HG03039 (cell line): ENCODE data around the gene TRMT1.
"Not testable (repeated sequence)": the region's sequence is repeated elsewhere in the genome, so short reads cannot be mapped to it uniquely, and the experiment has no call there.

ENCODE experiments used
- ATAC-seq: cut with Tn5 transposase; IDR thresholded peaks from one replicate; pipeline ENCODE4 v1.9.1; 2021; ENCODE audit warnings: mild to moderate bottlenecking, moderate library complexity; ENCODE audit not compliant: unreplicated experiment

TRMT1 gene

DNA sequence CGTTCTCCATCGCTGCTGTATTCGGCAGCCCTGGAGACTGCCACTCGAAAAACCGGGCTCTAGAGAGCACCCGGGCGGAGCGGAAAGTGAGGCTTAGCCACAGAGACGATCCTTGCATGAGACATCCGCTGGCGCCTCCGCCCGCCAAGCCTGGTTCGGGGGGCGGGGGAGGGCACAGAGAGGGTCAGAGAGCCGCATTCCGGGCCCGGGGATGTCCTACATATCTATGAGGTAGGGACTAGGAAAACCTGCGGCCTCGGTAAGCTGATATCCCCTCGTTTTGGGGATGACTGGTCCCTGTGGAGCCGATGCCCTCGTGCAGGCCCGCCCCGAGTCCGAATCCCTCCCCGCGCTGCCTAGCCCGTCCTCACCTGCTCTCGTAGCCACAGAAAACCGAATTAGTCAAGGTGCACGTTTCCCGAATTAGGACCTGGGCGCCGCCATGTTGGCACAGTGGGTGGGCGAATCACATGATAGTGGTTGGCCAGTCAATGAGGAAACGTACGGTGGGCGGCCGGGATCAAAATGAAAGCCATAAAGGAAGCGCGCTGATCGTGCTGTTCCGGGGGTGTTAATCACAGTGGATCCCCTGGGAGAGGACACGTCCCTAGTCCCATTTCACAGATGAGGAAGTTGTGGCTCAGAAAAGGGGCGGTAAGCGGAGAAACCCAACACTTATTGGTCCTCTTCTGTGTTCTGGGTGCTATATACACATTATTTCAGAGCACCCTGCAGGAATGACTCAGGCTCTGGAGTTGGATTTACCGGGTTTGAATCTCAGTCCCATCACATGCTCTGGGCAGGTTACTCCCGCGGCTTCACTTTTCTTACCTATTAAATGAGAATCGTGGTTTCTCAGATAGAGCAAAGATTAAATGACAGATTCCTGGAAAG lies at the start of gene TRMT1:
TRMT1 (minus strand) TSS at position 459 of the 894 bp plus-strand sequence; CDS start at position 118, 341 bp downstream.
- ATAC-seq, result no peak

DNA sequence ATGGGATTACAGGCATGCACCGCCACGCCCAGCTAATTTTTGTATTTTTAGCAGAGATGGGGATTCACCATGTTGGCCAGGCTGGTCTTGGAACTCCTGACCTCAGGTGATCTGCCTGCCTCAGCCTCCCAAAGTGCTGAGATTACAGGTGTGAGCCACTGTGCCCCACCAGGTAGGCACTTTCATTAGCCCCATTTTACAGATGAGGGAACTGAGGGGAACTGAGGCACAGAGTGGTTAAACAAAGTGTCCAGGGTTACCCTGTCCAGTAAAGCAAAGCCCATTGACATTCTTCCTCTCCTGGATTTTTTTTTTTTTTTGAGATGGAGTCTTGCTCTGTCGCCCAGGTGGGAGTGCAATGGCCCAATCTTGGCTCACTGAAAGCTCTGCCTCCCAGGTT lies 49.6 kb upstream of the TRMT1 start:
- ATAC-seq, result not testable (repeated sequence)

DNA sequence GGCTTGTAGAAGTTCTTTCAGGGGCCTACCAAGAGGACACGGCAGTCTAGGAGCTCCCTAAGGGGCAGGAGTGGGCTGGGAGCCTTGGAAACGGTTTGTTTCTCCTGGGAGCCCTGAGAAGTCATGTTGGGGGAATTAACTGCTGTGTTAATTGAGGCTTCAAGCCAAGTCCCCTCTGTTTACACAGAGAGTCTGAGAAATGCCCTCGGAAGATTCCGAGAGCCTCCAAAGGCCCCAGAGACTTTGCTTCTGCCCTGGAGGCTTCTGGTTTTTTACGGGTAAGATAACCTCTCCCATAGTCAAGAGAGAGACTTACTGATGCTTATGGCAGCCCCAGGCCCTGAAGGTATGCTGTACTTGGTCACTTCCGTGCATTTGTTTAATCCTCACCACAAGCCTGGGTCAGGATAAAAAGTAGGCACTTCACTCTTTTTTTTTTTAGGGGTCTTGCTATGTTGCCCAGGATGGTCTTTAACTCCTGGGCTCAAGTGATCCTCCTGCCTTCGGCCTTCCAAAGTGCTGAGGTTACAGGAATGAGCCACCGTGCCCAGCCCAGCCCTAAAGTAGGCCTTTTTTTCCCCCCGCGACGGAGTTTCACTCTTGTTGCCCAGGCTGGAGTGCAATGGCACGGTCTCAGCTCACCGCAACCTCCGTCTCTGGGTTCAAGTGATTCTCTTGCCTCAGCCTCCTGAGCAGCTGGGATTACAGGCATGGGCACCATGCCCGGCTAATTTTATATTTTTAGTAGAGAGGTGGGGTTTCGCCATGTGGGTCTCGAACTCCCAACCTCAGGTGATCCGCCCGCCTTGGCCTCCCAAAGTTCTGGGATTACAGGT lies 48.8 kb upstream of the TRMT1 start:
- ATAC-seq, result no peak

DNA sequence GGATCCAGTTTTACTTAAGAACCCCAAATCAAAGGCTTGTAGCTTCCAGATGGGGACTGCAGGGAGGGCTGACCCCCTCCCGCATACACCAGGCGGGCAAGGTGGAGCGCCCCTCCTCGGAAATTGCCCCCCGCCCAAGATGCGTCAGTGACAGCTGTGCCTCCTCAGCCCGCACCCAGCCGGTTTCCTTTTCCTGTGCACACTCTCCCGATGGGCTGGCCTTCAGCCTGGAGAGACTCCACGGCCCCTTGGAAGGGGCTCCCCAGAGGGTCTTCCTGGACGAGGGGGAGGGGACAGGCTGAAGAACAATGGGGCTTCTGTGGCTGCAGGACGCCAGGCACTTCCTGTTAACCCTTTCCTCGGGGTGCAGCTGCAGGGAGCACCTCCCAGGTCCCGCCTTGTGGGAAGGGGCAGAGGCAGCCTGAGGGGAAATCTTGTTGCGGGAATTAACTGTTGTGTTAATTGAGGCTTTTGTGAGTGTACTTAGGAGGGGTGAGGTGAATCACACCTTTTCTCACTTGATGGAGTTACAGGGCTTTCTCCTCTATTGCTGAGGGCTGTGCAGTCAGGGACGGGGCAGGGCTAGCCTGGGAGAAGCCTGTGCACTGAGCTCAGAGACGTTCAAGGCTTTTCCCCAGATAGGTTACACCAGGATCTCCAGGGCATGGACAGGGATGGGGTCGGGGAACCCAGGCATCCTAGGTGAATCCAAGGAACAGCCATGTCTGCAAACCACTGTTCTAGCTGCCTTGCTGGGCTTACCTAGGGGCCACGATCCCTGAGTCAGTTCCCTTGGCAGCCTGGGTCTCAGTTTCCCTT lies 48.0 kb upstream of the TRMT1 start:
- ATAC-seq, result no peak

DNA sequence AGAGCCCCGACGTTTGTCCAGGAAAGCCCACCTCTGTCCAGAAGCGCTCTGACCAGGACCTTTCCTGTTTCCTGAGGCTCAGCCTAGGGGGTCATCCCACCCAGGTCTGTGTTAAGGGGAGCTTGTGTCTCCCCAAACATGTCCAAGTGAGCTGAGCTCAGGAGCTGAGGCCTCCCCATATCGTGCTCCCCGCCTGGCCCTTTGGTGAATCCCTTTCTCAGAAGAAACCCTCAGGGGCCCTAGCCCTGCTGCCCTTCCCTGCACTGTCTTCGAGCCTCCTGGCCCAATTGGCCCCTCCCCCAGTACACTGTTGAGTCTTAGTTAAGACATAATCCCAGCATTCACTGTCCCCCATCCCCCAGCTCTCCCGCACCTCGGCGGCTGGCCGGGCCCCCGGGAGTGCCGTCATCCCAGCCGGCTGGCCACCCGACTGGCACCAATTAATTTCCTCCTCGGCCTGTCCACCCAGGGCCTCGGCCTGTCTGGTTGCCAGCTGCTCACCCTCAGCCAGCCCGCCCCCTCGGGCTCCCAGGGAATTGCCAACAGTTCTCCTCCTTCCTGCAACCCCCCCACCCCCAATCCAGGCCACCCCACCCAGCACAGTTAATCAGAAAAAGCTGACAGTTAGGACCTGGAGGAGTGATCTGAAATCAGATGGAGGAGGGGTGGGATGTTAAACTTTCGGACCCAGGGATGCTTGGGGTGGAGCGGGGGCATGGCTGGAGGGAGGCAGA lies 47.2 kb upstream of the TRMT1 start:
- ATAC-seq, result no peak

DNA sequence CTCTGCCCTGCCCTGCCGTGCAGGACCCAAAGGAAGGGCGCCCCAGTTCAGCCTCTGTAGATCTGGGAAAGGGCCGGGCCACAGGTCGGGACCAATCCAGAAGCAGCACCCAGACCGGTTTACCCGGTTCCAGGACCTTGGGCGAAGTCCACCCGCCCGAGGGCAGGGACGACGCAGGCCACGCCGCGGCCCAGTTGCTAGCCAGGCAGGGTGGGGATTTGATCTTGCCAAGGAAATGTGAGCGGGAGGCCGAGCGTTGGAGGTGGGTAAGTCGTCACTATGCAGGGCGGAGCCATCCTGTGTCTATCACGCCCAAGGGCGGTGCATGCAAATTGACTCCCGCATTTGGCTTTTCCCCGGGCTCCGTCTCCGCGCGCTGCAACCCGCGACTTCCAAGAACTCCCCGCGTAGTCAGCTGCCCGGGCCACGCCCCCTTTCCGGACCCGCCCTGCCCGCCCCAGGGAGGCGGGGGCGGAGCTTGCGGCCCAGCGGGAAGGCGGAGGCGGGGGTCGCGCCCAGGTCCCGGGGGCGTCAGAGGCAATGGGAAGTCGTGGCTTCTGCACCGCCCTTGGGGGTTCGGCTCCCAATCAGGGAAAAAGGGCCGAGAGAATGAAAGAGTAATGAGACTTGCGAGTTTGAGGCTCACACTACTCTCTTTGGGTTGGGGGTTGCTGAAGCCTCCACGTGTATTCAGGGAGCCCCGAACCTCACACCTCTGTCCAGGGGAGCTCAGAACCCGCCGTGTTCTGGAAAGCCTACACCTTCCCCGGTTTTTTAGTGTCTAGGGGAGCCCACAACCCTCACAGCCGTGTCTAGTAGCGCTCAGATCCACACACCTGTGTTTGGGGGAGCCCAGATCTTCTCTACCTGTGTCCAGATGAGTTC lies 46.4 kb upstream of the TRMT1 start:
- ATAC-seq, result peak; percentile 44

DNA sequence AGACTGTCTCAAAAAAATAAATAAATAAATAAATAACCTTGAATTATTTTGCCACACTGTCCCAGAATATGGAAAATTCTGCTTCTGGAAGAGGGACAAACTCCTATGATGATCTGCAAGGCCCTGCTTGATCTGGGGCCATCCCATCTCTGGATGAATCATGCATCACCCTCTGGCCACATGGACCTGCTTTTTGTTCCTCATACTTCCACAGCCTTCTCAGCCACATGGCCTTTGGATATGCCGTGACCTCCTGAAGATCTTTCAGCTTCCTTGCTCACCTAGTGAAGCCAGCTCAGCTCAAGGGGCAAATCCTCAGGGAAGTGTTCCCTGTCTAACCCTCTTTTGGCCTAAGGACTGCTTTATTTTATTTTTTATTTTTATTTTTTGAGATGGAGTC lies 44.0 kb upstream of the TRMT1 start:
- ATAC-seq, result no peak

DNA sequence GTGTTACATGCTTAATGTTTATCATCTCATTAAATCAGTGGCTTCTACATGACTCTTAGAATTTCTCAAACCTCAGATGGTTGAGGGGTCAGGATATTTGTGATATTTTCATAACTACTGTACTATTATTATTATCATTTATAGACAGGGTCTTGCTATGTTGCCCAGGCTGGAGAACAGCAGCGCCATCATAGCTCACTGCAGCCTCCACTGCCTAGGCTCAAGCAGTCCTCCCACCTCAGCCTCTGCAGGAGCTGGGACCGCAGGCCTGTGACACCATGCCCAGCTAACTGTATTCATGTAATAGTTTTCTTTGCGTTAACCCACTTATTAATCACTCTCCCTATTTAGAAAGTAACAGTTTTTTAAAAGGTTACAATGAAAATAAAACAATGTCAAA lies 43.2 kb upstream of the TRMT1 start:
- no peak for ATAC-seq

DNA sequence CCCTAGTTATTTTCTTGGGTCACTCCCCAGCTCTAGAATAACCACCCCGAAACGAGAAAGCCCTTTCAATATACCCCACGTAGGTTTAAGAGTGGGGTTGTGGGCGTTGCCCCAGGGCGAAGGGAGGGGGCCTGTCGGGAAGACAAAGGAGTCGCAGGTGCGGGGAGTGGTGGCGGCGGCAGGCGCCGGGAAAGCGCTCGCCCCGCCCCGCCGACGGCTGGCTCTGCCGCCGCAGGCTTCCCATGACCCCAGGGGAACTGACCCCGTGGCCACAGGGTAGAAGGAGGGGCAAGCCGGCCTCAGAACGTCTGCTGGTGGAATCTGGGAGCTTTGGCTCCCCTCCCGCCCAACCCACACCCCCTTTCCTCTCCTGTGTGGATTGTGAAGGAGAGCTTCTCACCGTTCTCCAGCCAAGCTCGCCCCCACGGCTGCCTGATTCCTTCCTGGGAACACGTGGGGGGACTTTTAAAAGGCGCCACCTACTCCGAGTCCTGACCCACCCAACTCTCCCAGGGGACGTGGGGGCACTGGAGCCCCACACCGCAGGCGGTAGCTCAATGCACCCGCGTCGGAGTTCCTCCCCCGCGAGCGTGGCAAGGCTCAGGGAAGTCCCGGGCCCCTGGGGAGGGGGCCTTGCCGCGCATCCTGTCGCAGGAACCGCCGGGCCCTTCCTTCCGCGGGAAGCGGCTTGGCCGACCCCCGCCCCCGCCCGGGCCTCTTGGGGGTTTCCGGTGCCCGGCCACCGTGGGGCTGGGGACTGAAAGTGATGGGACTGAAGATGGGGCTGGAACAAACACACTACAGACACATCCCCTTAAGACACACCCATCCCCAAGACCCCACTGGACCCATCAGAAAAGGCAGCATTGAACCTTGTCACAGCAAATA lies 39.2 kb upstream of the TRMT1 start:
- ATAC-seq, result no peak

DNA sequence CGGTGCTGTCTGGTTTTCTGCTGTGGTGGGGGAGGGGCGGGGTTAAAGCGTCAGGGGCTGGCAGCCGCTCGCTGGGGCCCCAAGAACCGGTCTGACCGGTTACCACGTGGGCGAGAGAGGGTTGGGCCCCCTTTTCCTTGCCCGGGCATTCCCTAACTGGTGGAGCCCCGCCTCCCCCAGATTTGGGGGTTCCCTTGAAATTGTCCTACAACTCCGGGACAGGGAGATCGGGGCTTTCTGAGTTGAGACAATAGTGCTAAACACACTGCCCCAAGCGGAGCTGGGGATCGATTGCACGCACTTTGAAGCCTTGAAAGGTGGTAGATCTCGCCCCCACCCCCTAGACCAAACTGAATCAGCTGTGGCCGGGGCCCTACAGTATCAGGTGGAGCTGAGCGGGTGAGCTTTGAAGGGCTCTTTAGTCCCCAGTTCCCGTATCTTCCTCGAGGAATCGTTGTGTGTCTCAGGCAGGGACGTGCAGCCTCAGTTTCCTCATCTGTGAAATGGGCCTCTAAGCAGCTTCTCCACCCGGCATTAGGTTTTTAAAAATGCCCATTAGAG lies 38.5 kb upstream of the TRMT1 start:
- no peak for ATAC-seq

DNA sequence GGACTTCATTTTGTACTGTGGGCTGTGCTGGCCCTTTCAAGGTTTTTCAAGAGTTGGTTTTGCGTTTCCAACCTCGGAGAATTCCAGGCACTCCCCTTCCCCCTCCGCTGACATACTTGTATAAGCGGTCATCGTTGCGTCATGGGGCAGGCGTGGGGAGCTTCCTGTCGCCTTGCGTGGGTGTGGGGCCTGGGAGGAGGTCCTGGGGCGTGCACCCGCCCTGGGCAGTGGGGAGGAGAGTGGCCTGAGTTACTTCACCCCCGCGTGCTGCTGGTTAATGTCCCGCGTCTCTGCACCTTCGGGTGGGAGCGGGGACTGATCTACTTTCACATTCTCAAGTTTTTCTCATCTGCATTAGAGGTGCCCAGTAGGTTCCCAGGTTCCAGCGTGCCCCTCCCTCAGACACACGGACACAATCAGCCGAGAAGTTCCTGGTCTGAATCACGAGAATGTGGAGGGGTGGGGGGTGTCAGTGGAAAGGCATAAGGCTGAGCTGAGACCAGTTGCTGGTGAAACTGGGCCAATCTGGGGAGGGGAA lies 37.8 kb upstream of the TRMT1 start:
- ATAC-seq, result no peak

DNA sequence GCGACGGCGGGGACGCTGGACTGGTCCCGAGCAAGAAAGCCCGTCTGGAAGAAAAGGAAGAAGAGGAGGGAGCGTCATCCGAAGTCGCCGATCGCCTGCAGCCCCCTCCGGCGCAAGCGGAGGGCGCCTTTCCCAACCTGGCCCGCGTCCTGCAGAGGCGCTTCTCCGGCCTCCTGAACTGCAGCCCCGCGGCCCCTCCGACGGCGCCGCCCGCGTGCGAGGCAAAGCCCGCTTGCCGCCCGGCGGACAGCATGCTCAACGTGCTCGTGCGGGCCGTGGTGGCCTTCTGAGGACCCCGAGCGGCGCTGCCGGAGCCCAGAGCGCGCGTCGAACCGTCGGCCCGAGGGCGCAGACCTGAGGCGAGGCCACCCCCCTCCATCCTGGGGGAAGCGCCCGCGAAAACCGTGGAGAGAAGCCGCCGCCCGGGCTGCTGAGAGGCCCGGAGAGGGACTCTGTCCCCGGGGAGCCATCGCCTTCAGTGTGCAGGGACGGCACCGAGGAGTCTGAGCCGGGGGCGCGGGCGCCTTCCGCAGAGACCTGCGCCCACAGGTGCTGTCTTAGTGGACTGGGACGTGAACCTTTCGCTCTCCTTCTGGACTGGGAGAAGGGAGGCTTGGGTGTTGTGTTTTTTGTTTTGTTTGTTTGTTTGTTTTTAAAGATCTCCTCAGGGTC lies 37.2 kb upstream of the TRMT1 start:
- ATAC-seq, result no peak

DNA sequence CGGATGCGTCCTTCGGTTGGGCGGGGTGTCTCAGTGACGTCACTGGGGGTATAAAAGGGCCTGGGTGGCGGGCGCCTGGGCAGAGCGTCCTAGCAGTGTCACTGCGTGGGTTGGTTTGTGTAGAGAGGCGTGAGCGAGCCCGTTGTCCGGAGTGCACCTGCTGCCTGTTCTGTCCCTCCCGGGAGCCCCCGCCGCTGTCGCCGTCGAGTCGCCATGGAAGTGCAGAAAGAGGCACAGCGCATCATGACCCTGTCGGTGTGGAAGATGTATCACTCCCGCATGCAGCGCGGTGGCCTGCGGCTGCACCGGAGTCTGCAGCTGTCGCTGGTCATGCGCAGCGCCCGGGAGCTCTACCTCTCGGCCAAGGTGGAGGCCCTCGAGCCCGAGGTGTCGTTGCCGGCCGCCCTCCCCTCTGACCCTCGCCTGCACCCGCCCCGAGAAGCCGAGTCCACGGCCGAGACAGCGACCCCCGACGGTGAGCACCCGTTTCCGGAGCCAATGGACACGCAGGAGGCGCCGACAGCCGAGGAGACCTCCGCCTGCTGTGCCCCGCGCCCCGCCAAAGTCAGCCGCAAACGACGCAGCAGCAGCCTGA lies 36.5 kb upstream of the TRMT1 start:
- peak; percentile 27 for ATAC-seq

DNA sequence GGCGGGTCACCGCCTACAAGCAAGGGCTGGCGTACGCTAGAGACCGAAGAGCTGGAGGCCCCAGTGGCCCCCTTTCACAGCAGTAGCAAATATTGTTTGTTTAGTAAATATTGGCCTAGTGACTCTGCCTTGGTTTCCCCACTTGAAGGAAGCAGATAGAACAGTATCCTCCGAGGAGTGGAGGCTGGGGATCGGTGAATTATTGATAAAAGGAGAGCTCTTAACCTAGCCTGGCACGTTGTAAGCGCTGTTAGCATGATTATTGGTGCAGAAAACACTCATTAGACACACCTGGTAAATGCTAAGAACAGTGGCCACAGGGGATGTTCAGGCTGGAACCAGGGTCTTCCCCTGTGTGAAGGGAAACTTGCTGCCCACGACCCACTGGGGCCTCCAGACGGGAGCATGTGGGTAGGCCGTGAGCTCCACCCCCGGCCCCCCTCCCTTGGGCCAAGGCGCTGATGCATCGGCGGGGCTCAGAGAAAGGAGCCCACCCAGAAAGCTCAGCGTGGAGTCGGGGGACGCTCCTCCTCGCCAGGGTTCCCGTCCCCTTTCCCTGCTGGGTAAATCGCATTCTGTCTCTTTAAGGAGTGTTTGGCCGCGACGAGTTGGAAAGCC lies 35.9 kb upstream of the TRMT1 start:
- ATAC-seq, result peak; percentile 10

DNA sequence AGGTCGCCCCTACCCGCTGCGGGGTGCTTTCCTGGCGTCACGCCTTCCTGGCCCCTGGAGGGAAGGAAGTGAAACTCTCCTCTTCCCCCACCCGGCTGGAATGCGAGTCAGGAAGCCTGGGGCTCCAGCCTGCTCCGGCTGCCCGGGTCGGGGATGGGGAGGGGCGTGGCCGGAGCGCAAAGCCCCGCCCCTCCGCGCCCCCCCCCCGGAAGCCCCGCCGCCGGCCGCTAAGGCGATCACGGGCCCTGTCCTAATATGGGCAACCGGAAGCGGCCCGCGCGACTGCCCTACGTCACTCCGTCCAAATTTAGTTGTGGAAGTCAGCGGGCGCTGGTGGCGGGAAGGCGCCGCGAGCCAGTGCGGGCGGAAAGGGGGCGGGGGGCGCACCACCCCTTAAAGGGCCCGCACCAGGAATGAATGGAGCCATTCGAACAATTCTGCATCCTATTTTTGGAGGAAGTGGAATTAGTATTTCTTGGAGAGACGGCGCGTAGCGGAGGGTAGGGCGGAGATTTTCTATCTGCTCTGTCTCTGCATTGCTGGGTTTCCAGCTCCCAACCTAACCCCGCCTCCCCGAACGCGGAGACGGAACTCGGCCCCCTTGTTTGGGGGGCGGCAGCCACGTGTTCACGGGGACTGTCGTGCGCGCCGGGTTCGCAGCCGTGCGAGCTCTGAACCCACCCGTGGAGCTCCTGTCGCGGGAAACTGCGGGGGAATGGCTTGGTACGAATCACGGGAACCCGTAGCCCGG lies 35.2 kb upstream of the TRMT1 start:
- peak; percentile 34 for ATAC-seq
